NCI-H2227 (cell line): ENCODE measurements around the gene BSG.

Experiments
- DNase-seq: peaks from one replicate; lab custom pipeline; 2025; ENCODE audit not compliant: unreplicated experiment; lab: John Stamatoyannopoulos, UW

Gene BSG

DNA sequence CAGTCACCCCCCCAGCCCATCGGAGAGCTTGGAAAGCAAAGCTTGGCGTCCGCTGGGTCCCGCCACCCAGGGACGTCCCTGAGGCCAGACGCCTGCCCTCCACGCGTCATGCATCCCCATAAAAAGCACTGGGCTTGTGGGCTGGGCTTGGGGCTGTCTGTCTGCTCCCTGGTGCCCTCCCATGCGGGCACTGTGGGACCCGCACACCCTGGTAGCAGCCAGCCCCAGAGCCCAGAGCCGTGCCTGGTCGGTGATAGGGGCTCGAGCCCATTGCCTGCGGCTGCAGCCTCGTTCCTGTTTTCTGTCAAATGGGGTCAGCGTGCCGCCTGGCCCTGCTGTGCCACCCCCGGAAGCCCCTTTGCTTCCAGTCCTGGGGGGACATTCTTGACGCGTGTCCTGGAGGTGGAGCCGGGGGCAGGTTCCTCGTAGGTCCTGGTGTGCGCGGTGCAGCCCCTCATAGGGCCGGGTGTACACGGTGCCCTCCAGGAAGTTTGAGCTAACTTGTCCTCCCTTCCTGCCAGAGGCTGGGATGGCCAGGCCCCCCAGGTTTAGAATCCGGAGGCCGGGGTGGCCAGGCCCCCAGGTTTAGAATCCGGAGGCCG, 32.9 kb upstream of the BSG start:
- no peak for DNase-seq

- DNase-seq: no peak
Measured at GRCh38 chr19:540867-541637, 31.3 kb upstream of the BSG start.

DNA sequence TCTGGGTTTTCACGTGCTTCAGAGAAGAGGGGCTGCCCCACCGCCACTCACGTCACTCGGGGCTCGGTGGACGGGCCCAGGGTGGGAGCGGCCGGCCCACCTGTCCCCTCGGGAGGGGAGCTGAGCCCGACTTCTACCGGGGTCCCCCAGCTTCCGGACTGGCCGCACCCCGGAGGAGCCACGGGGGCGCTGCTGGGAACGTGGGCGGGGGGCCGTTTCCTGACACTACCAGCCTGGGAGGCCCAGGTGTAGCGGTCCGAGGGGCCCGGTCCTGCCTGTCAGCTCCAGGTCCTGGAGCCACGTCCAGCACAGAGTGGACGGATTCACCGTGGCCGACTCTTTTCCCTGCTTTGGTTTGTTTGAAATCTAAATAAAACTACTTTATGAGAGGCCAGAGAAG, 30.7 kb upstream of the BSG start:
- DNase-seq: no peak

- no peak for DNase-seq
Measured at GRCh38 chr19:542173-542866, 30.1 kb upstream of the BSG start.

- DNase-seq: no peak
Measured at GRCh38 chr19:543910-544608, 28.3 kb upstream of the BSG start, which contains the start of gene GZMM. Gene GZMM (plus strand): TSS chr19:544053. CDS start chr19:544072, 19 bp downstream.

DNA sequence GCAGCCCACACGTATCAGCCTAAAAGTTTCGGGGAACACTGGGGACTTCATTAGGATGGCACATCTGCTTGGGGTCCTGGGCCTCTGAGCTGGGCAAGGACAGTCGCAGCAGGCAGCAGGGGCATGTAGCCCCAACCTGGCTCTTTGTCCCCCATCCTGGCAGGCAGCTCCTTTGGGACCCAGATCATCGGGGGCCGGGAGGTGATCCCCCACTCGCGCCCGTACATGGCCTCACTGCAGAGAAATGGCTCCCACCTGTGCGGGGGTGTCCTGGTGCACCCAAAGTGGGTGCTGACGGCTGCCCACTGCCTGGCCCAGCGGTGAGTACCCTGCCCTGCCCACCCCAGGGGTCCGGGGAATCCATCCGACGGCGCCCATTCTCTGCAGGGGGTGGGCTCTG, 25.3 kb upstream of the BSG start:
- DNase-seq: no peak

GRCh38 chr19:547836-548720, 24.3 kb upstream of the BSG start:
- no peak for DNase-seq

- no peak for DNase-seq
Measured at GRCh38 chr19:548886-549830, 23.2 kb upstream of the BSG start.

DNA sequence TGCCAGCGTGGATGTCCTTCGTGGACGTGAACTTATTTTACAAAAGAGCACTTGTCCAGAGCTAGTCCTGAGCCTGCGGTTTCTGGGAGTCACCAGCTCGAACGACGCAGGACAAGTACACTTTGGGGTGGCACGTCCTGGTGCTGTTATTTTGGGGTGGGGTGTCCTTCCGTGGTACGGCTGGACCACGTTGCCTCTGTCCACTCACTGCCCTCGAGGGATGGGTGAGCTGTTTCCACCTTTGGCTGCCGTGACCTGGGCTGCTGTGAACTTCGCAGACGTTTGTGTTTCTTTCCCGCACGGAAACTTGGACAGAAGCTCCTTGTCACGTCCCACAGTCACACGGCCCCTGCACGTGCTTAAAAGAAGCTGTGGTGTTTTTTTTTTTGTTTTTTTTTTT, 17.6 kb upstream of the BSG start:
- DNase-seq: no peak

- DNase-seq: no peak
Measured at GRCh38 chr19:555474-555808, 17.0 kb upstream of the BSG start.

GRCh38 chr19:556611-557382, 15.6 kb upstream of the BSG start:
- DNase-seq: no peak

DNA sequence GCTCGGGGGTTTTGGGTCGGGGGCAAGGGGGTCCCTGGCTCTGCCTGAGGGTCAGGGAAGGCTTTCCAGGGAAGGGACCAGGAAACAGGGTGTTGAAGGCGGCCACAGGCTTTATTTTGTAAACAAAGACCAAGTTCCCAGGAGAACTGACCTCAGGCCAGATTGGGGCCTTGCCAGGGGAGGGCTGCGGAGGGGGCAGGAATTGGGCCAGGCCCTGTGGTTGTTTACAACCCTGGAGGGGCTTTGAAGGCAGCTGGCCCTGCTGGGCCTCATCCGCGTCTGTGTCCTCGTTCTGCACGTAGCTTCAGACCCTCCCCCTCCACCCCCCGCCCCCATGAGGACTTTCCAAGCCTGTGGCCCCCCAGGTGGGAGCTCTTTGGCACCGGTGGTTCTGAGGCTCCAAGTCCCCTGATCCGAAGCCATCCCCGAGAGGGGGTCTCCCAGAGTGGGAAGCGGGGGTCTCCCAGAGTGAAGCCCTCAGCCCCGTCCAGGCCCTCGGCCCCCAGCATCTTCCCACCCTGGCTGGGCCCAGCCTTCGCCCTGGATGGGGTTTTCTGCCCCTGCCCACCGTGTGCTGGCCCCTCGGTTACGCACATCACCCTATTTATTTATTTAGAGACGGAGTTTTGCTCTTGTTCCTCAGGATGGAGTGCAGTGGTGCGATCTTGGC, 13.5 kb upstream of the BSG start:
- no peak for DNase-seq

GRCh38 chr19:560121-560520, 12.3 kb upstream of the BSG start:
- DNase-seq: no peak

- DNase-seq: no peak
Measured at GRCh38 chr19:566403-566802, 6.0 kb upstream of the BSG start.

DNA sequence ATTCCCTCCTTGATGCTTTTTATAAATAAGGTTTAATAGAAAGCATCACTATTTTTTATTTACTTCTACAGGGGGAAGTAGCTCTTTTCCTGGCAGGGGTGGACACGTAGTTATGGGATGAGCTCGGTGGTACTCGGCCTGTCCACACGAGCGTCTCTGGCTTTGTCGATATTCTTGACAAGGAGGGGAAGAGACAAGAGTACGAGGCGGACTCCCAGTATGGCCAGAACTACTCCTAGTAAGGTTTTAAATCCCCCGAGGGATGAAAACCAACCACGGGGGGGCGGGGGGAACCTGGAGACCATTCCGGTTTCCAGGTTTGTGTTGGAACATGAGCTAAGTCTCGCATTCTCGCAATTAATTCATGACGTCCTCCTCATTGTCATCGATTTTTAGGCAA, 5.6 kb upstream of the BSG start:
- DNase-seq: no peak

- no peak for DNase-seq
Measured at GRCh38 chr19:567296-567900, 5.0 kb upstream of the BSG start.

DNA sequence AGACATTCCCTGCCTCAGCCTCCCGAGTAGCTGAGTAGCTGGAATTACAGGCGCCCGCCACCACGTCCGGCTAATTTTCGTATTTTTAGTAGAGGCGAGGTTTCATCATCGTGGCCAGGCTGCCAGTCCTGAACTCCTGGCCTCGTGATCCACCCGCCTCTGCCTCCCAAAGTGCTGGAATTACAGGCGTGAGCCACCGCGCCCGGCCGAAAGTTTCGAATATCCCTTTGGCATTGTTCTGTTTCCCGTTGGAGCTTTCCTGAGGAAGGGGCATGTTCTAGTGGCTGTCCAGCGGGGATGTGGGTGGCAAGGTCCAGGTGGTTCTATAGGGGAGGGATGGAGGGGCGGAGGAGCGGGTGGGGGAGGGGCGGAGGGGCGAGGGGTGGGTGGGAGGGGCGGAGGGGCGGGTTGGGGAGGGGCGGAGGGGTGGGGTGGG, 2.1 kb upstream of the BSG start:
- no peak for DNase-seq
